ENCODE results near the gene RNASE7. TPM values are rescaled to one million over a fixed set of nuclear protein-coding genes. Genes with fewer than 3 reads are reported as not detected.

The RNASE7 gene
- total RNA-seq, 2 experiments from 2014 or later, result not detected

- H3K4me1 Mint-ChIP-seq (ENCODE audit: low read depth), result peaks cover 23% of the 10 kb centered on the region
- H3K27me3 Mint-ChIP-seq (ENCODE audit: low read depth), result peaks cover 39% of the 10 kb centered on the region
- no peak for DNase-seq
Observed at GRCh38 chr14:21073921-21074320, 31.8 kb downstream of the RNASE7 start.

GRCh38 chr14:21074398-21075272 lies 32.5 kb downstream of the RNASE7 start:
- no peak for DNase-seq
- Mint-ChIP-seq H3K9me3 (no peaks in the 10 kb centered on the region), H3K27ac (no peak overlapping the region), H3K36me3 (ENCODE audit: low read depth) (no peaks in the 10 kb centered on the region), H3K4me1 (ENCODE audit: low read depth) (peaks cover 16% of the 10 kb centered on the region), H3K27me3 (ENCODE audit: low read depth) (peaks cover 31% of the 10 kb centered on the region), H3K4me3 (no peak overlapping the region)
- CTCF ChIA-PET, result interaction anchor here (0.6 to 5.8 kb wide), 4 partner anchors 12 to 69 kb away, joined by 4 to 60 read pairs (median 10); no protein-coding TSS in a partner anchor
- intact Hi-C loops (cut with micrococcal nuclease), result no loop called here

More at GRCh38 chr14:21073921-21074320, 31.8 kb downstream of the RNASE7 start:
- Mint-ChIP-seq H3K9me3 (no peaks in the 10 kb centered on the region), H3K4me3 (no peak overlapping the region), H3K36me3 (ENCODE audit: low read depth) (no peaks in the 10 kb centered on the region), H3K27ac (no peak overlapping the region)
- CTCF ChIA-PET, result interaction anchor here (0.6 to 5.8 kb wide), 4 partner anchors 13 to 68 kb away, joined by 3 to 60 read pairs (median 10); no protein-coding TSS in a partner anchor
- intact Hi-C loops (cut with micrococcal nuclease), result no loop called here

GRCh38 chr14:21075719-21076437 lies 33.7 kb downstream of the RNASE7 start:
- intact Hi-C loops (cut with micrococcal nuclease), result no loop called here
- peaks cover 8% of the 10 kb centered on the region for H3K4me1 Mint-ChIP-seq (ENCODE audit: low read depth)
- H3K4me3 Mint-ChIP-seq, result no peak overlapping the region
- no peak overlapping the region for H3K27ac Mint-ChIP-seq
- CTCF ChIA-PET, result interaction anchor here (2.8 to 5.8 kb wide), 2 partner anchors 11 to 17 kb away, joined by 15 to 60 read pairs; no protein-coding TSS in a partner anchor
- no peaks in the 10 kb centered on the region for H3K36me3 Mint-ChIP-seq (ENCODE audit: low read depth)
- peaks cover 22% of the 10 kb centered on the region for H3K27me3 Mint-ChIP-seq (ENCODE audit: low read depth)
- no peak for DNase-seq
- no peaks in the 10 kb centered on the region for H3K9me3 Mint-ChIP-seq

GRCh38 chr14:21077672-21078071 lies 35.5 kb downstream of the RNASE7 start:
- H3K36me3 Mint-ChIP-seq (ENCODE audit: low read depth), result no peaks in the 10 kb centered on the region
- CTCF ChIA-PET, result interaction anchor here (1.1 to 2.9 kb wide), 4 partner anchors 9 to 63 kb away, joined by 3 to 10 read pairs (median 10); no protein-coding TSS in a partner anchor
- H3K27ac Mint-ChIP-seq, result no peak overlapping the region
- H3K4me1 Mint-ChIP-seq (ENCODE audit: low read depth), result no peaks in the 10 kb centered on the region
- no peak for DNase-seq
- peaks cover 5% of the 10 kb centered on the region for H3K27me3 Mint-ChIP-seq (ENCODE audit: low read depth)
- no peaks in the 10 kb centered on the region for H3K9me3 Mint-ChIP-seq
- H3K4me3 Mint-ChIP-seq, result no peak overlapping the region
- intact Hi-C loops (cut with micrococcal nuclease), result no loop called here

GRCh38 chr14:21078287-21078686 lies 36.1 kb downstream of the RNASE7 start:
- Mint-ChIP-seq H3K27me3 (ENCODE audit: low read depth) (peaks cover 4% of the 10 kb centered on the region), H3K27ac (no peak overlapping the region), H3K9me3 (no peaks in the 10 kb centered on the region), H3K4me1 (ENCODE audit: low read depth) (no peaks in the 10 kb centered on the region), H3K36me3 (ENCODE audit: low read depth) (no peaks in the 10 kb centered on the region), H3K4me3 (no peak overlapping the region)
- intact Hi-C loops (cut with micrococcal nuclease), result no loop called here
- DNase-seq, result no peak
- CTCF ChIA-PET, result interaction anchor here (1.1 to 2.9 kb wide), 4 partner anchors 10 to 63 kb away, joined by 3 to 10 read pairs (median 10); no protein-coding TSS in a partner anchor

GRCh38 chr14:21078726-21079125 lies 36.6 kb downstream of the RNASE7 start:
- no peak overlapping the region for H3K27ac Mint-ChIP-seq
- H3K4me1 Mint-ChIP-seq (ENCODE audit: low read depth), result no peaks in the 10 kb centered on the region
- H3K4me3 Mint-ChIP-seq, result no peak overlapping the region
- H3K36me3 Mint-ChIP-seq (ENCODE audit: low read depth), result no peaks in the 10 kb centered on the region
- DNase-seq, result no peak
- no peaks in the 10 kb centered on the region for H3K9me3 Mint-ChIP-seq
- CTCF ChIA-PET, result interaction anchor here (2.4 to 2.9 kb wide), 3 partner anchors 11 to 64 kb away, joined by 9 to 10 read pairs (median 10); no protein-coding TSS in a partner anchor
- H3K27me3 Mint-ChIP-seq (ENCODE audit: low read depth), result no peaks in the 10 kb centered on the region
- intact Hi-C loops (cut with micrococcal nuclease), result no loop called here

- no peaks in the 10 kb centered on the region for H3K9me3 Mint-ChIP-seq
- no peaks in the 10 kb centered on the region for H3K36me3 Mint-ChIP-seq (ENCODE audit: low read depth)
- CTCF ChIA-PET, result interaction anchor here (1.0 to 3.2 kb wide), 3 partner anchors 8 to 23 kb away, joined by 4 to 18 read pairs (median 4); no protein-coding TSS in a partner anchor
- H3K4me3 Mint-ChIP-seq, result no peak overlapping the region
- intact Hi-C loops (cut with micrococcal nuclease), result no loop called here
- no peak overlapping the region for H3K27ac Mint-ChIP-seq
- H3K27me3 Mint-ChIP-seq (ENCODE audit: low read depth), result no peaks in the 10 kb centered on the region
- peaks cover 2% of the 10 kb centered on the region for H3K4me1 Mint-ChIP-seq (ENCODE audit: low read depth)
- DNase-seq, result no peak
Observed at GRCh38 chr14:21081521-21082142, 39.5 kb downstream of the RNASE7 start.

- Mint-ChIP-seq H3K4me3 (no peak overlapping the region), H3K27ac (no peak overlapping the region), H3K36me3 (ENCODE audit: low read depth) (no peaks in the 10 kb centered on the region), H3K27me3 (ENCODE audit: low read depth) (no peaks in the 10 kb centered on the region), H3K9me3 (no peaks in the 10 kb centered on the region), H3K4me1 (ENCODE audit: low read depth) (peaks cover 13% of the 10 kb centered on the region)
- CTCF ChIA-PET, result interaction anchor here (0.6 to 8.6 kb wide), 7 partner anchors 9 to 112 kb away, joined by 3 to 60 read pairs (median 6); partner anchors contain the start of gene ARHGEF40
- intact Hi-C loops (cut with micrococcal nuclease), result no loop called here
- no peak for DNase-seq
Observed at GRCh38 chr14:21083565-21084325, 41.6 kb downstream of the RNASE7 start.

- CTCF ChIA-PET, result interaction anchor here (1.5 to 8.6 kb wide), 5 partner anchors 8 to 69 kb away, joined by 6 to 60 read pairs (median 13); partner anchors contain the start of gene ARHGEF40
- H3K9me3 Mint-ChIP-seq, result no peaks in the 10 kb centered on the region
- intact Hi-C loops (cut with micrococcal nuclease), result no loop called here
- H3K4me1 Mint-ChIP-seq (ENCODE audit: low read depth), result peaks cover 13% of the 10 kb centered on the region
- H3K27ac Mint-ChIP-seq, result no peak overlapping the region
- H3K4me3 Mint-ChIP-seq, result no peak overlapping the region
- H3K27me3 Mint-ChIP-seq (ENCODE audit: low read depth), result no peaks in the 10 kb centered on the region
- DNase-seq, result no peak
- no peaks in the 10 kb centered on the region for H3K36me3 Mint-ChIP-seq (ENCODE audit: low read depth)
Observed at GRCh38 chr14:21084396-21084795, 42.2 kb downstream of the RNASE7 start.

- CTCF ChIA-PET, result interaction anchor here (0.9 to 8.6 kb wide), 8 partner anchors 11 to 114 kb away, joined by 3 to 111 read pairs (median 10); partner anchors contain the start of genes ARHGEF40 and TMEM253
- Mint-ChIP-seq H3K36me3 (ENCODE audit: low read depth) (no peaks in the 10 kb centered on the region), H3K9me3 (no peaks in the 10 kb centered on the region), H3K4me3 (no peak overlapping the region), H3K27me3 (ENCODE audit: low read depth) (no peaks in the 10 kb centered on the region), H3K27ac (no peak overlapping the region), H3K4me1 (ENCODE audit: low read depth) (peaks cover 13% of the 10 kb centered on the region)
- intact Hi-C loops (cut with micrococcal nuclease), result no loop called here
- no peak for DNase-seq
Observed at GRCh38 chr14:21084998-21085853, 43.1 kb downstream of the RNASE7 start.

Data from activated naive CD4-positive, alpha-beta T cell treated with anti-CD3 and anti-CD28 coated beads for 36 hours (primary cell).